GM13976 (cell line): ENCODE results near the gene PHOX2A.
"Not testable (repeated sequence)": the region's sequence is repeated elsewhere in the genome, so short reads cannot be mapped to it uniquely, and the experiment has no call there.

Source experiments
- DNase-seq: peaks from one replicate; pipeline ENCODE4 v3.0.0; 2012; ENCODE audit warnings: low spot score
- CTCF ChIP-seq: IDR thresholded peaks from 2 replicates; pipeline ENCODE4 v1.5.1; 2012; ENCODE audit warnings: borderline replicate concordance, mild to moderate bottlenecking; ENCODE audit not compliant: insufficient read depth; ENCODE audit errors: extremely low read depth, missing control alignments, control extremely low read depth
- in situ Hi-C: fragments of 300-500 bp; cut with MboI; formaldehyde crosslinking; loops from one replicate; pipeline ENCODE4 v1.12.0; 2022; ENCODE audit warnings: low sequenced_read_pairs, mixed read lengths, inconsistent platforms; ENCODE audit not compliant: unreplicated experiment

PHOX2A gene

GRCh38 chr11:72244060-72244360 lies at the start of gene PHOX2A:
Gene PHOX2A, minus strand, starts transcription at chr11:72244176. Its CDS starts 172 bp downstream, at chr11:72244004.
- DNase-seq, result no peak
- in situ Hi-C loops, result no loop called here
- no peak for TF ChIP-seq CTCF

DNA sequence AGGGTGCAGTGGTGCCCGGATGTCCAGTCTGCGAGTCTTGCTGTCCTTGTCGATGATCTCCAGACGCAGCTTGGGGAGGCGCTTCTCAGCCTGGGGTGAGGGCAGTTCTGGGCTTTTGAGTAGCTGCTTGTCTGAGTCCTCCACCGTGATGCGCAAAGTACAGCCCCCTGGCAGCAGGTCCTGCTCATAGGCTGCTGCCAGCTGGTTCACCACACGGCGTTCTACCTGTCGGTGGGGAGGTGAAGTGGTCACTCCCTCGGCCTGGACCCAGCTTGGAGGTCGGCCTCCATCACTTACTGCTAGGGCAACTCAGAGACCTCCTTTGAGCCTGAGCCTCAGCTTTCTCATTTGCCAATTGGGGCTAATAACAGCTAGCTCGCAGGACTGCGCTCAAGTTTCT lies 49.4 kb upstream of the PHOX2A start:
- DNase-seq, result no peak
- in situ Hi-C loops, result no loop called here
- TF ChIP-seq CTCF, result no peak

DNA sequence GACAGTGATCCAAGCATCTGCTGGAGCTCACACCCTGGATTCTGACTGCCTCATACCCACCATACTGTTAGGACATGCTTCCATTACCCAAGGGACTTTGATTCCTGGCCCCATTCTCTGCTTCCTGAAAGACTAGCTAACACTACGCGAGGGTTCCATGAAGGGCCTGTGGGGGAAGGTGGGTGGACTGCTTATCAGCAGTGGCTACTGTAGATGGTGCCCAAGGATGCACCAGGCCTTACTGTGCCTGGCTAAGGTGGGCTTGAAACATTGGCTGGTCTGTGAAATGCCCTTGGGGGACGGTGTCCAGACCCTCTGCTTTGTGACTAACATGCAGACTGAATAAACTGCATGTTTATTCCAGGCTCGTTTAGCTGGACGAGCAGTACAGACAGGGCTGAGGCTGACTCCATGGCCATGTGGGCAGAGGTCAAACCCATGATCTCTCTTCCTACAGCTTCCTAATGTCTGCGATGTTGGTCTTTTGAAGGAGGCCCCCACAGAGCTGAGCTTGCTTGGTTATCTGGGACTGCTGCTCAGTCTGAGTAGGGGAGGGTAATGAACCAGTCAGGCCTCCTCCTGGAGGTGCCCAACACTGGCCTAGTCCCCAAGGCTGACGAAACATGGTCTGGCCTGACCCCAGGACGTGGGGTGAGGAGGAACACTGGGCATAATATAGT lies 48.3 kb upstream of the PHOX2A start:
- no peak for DNase-seq
- in situ Hi-C loops, result no loop called here
- TF ChIP-seq CTCF, result no peak

GRCh38 chr11:72290741-72291140 lies 46.8 kb upstream of the PHOX2A start:
- in situ Hi-C loops, result not testable (repeated sequence)
- peak; percentile 36 for TF ChIP-seq CTCF
- DNase-seq, result peak; percentile 62

DNA sequence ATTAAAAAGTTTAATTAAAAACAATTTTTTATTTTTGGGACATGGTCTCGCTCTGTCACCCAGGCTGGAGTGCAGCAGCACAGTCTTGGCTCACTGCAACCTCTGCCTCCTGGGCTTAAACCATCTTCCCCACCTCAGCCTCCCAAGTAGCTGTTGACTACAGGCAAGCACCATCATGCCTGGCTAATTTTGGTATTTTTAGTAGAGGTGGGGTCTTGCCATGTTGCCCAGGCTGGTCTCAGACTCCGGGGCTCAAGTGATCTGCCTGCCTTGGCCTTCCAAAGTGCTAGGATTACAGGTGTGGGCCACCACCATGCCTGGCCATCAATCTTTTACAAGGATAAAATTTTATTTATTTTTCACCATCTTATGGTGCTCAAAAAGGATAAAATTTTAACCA lies 43.3 kb upstream of the PHOX2A start:
- in situ Hi-C loops, result no loop called here

DNA sequence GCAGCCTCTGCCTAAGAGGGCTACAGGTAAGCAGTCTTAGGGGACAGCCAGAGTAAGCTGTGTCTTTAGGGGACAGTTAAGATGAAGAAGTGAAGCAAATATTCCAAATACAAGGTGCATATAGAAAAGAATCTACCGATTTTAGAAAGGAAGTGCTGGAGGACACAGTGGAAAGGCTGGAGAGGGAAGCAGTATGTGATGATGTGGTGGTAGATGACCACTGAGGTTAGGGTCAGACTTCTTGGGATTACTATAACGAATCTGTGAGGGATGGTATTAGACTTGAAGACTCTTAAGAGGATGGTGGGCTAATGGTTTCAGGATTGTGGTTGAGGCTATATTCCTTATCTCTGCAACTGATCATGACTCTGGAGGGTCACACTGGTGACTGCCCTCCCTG lies 40.0 kb upstream of the PHOX2A start:
- no peak for DNase-seq
- no peak for TF ChIP-seq CTCF
- in situ Hi-C loops, result no loop called here

More for the DNA sequence above, 43.3 kb upstream of the PHOX2A start:
- TF ChIP-seq CTCF, result no peak
- DNase-seq, result no peak
